OCI-LY1 (cell line): Measurements from ENCODE around the gene TMEM272.

Experiments
- H2AFZ ChIP-seq: fragments of 200-600 bp; sonication (generic), shearing (Covaris generic); 2 replicates; pipeline ENCODE4 v1.6.0; 2014; ENCODE audit warnings: antibody characterized with exemption, mild to moderate bottlenecking, low read length
- H3F3A ChIP-seq: fragments of 200-600 bp; sonication (generic), shearing (Covaris generic); 2 replicates; pipeline ENCODE4 v1.6.0; 2014; ENCODE audit warnings: mild to moderate bottlenecking, antibody characterized with exemption, low read length, moderate library complexity; ENCODE audit not compliant: insufficient read depth
- H3K27ac ChIP-seq: fragments of 200-600 bp; sonication (generic); 2 replicates; pipeline ENCODE4 v1.5.1; 2014; ENCODE audit warnings: low read length, mixed run types, mild to moderate bottlenecking, low read depth; ENCODE audit not compliant: poor library complexity, severe bottlenecking
- H3K27me3 ChIP-seq: fragments of 200-600 bp; sonication (generic); 2 replicates; pipeline ENCODE4 v1.6.0; 2014; ENCODE audit warnings: antibody characterized with exemption, mild to moderate bottlenecking, low read length, moderate library complexity; ENCODE audit not compliant: insufficient read depth
- H3K36me3 ChIP-seq: fragments of 200-600 bp; sonication (generic); 2 replicates; pipeline ENCODE4 v1.6.1; 2014; ENCODE audit warnings: mild to moderate bottlenecking, antibody characterized with exemption, low read length, moderate library complexity, mixed read lengths; ENCODE audit not compliant: insufficient read depth
- H3K4me1 ChIP-seq: fragments of 200-600 bp; sonication (generic); 2 replicates; pipeline ENCODE4 v1.5.1; 2014; ENCODE audit warnings: mild to moderate bottlenecking, low read length, moderate library complexity; ENCODE audit not compliant: insufficient read depth, severe bottlenecking
- H3K4me2 ChIP-seq: fragments of 200-600 bp; sonication (generic), shearing (Covaris generic); 2 replicates; pipeline ENCODE4 v1.6.1; 2014; ENCODE audit warnings: low read length
- H3K4me3 ChIP-seq: fragments of 200-600 bp; sonication (generic); 2 replicates; pipeline ENCODE4 v1.5.1; 2014; ENCODE audit warnings: low read length, low read depth, mild to moderate bottlenecking, mixed read lengths; ENCODE audit not compliant: poor library complexity, severe bottlenecking
- H3K79me2 ChIP-seq: fragments of 200-600 bp; shearing (Covaris generic); 2 replicates; pipeline ENCODE4 v1.6.1; 2016; ENCODE audit warnings: mixed run types, low read length, mixed read lengths; ENCODE audit not compliant: insufficient read depth
- H3K9ac ChIP-seq: fragments of 200-600 bp; sonication (generic), shearing (Covaris generic); 2 replicates; pipeline ENCODE4 v1.6.1; 2014; ENCODE audit warnings: mild to moderate bottlenecking, low read length, mixed read lengths
- H3K9me2 ChIP-seq: fragments of 200-600 bp; sonication (generic), shearing (Covaris generic); 2 replicates; pipeline ENCODE4 v1.6.1; 2014; ENCODE audit warnings: low read depth, mild to moderate bottlenecking, low read length, mixed read lengths
- H3K9me3 ChIP-seq: fragments of 200-600 bp; shearing (Covaris generic); 2 replicates; pipeline ENCODE4 v1.6.1; 2014; ENCODE audit warnings: low read length, mixed read lengths
- H4K20me1 ChIP-seq: fragments of 200-600 bp; sonication (generic), shearing (Covaris generic); 2 replicates; pipeline ENCODE4 v1.6.0; 2016; ENCODE audit warnings: mild to moderate bottlenecking, low read length; ENCODE audit not compliant: insufficient read depth
- CTCF ChIP-seq: fragments of 200-600 bp; sonication (generic), shearing (Covaris generic); IDR thresholded peaks from 2 replicates; pipeline ENCODE4 v1.5.1; 2017; ENCODE audit warnings: mild to moderate bottlenecking, antibody characterized with exemption, low read length, moderate library complexity, mixed read lengths
- EZH2 ChIP-seq: fragments of 200-600 bp; sonication (generic), shearing (Covaris generic); IDR thresholded peaks from 2 replicates; pipeline ENCODE4 v1.8.0; 2017; ENCODE audit warnings: borderline replicate concordance, mixed run types, mild to moderate bottlenecking, antibody characterized with exemption, low read length, moderate library complexity, mixed read lengths

Gene TMEM272

DNA sequence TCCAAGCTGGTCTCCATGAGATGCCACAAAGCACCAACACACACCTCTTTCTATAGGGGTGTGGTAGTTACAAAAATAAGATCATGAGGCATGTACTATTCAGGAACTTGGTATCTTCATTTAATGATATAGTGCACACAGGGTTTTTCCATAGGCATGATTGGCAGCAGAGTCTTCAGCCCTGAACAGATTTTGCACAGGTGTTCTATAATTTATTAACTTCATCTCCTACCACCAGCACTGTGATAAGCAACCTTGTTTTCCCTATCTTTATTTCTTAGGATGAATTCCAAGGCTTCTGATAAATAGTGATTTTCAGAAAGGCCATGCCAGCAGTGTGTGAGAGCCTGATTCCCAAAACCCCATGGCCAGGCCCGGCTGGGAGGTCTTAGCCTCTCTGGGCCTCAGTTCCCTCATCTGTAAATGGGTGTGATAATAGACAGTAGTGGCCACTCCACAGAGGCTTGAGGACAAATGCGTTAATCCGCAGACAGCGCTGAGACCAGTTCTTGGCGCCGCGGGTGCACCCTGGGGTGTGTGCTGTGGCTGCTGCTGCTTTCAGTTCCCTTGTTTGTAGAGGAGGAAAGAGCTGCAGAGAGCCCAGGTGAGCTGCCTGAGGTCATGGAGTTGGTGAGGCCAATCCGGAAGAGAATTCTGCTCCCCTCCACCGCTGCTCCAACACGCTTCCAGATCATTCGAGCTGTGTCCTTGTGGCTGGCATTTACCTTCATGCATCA, 74.1 kb downstream of the TMEM272 start:
- no peaks in the 10 kb centered on the region for H3K27me3 ChIP-seq
- H3K27ac ChIP-seq: no peak overlapping the region
- H3K9me3 ChIP-seq: no peaks in the 10 kb centered on the region
- no peak overlapping the region for H3K9ac ChIP-seq
- H3K9me2 ChIP-seq: no peaks in the 10 kb centered on the region
- H3K4me3 ChIP-seq: no peak overlapping the region
- H2AFZ ChIP-seq: no peak overlapping the region
- no peaks in the 10 kb centered on the region for H4K20me1 ChIP-seq
- peaks cover 7% of the 10 kb centered on the region for H3K4me1 ChIP-seq
- no peaks in the 10 kb centered on the region for H3K36me3 ChIP-seq
- H3F3A ChIP-seq: no peaks in the 10 kb centered on the region
- H3K79me2 ChIP-seq: no peaks in the 10 kb centered on the region
- no peak overlapping the region for H3K4me2 ChIP-seq
- TF ChIP-seq CTCF (no peak), EZH2 (no peak)

DNA sequence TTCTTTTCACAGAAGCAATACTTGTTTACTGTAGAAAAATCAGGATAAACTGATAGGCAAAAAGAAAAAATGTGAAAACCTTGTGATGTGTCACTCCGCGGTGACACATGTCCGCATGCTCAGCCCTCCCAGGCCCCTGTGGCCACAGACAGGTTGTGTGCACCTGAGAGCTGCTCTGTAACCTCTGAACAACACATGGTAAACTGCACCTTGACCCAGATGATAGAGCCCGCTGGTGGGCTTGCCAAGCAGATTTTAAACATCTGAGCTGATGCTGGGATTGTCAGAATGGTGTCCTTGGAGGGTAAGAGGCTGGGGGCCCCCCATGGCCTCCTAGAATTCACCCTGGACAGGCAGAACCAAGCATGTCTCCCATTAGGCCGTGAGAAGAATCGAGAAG, 74.8 kb downstream of the TMEM272 start:
- H4K20me1 ChIP-seq: no peaks in the 10 kb centered on the region
- TF ChIP-seq EZH2 (no peak), CTCF (no peak)
- H3K27me3 ChIP-seq: no peaks in the 10 kb centered on the region
- H3K79me2 ChIP-seq: no peaks in the 10 kb centered on the region
- no peak overlapping the region for H3K9ac ChIP-seq
- no peak overlapping the region for H3K27ac ChIP-seq
- H3K9me2 ChIP-seq: no peaks in the 10 kb centered on the region
- no peak overlapping the region for H2AFZ ChIP-seq
- peaks cover 9% of the 10 kb centered on the region for H3K4me1 ChIP-seq
- no peaks in the 10 kb centered on the region for H3K9me3 ChIP-seq
- no peaks in the 10 kb centered on the region for H3F3A ChIP-seq
- H3K4me3 ChIP-seq: no peak overlapping the region
- no peak overlapping the region for H3K4me2 ChIP-seq
- H3K36me3 ChIP-seq: no peaks in the 10 kb centered on the region

- TF ChIP-seq CTCF (no peak), EZH2 (no peak)
- Histone ChIP-seq H3K9me2 (no peaks in the 10 kb centered on the region), H3K4me1 (peaks cover 15% of the 10 kb centered on the region), H3K4me3 (no peak overlapping the region), H3F3A (no peaks in the 10 kb centered on the region), H3K79me2 (no peaks in the 10 kb centered on the region), H4K20me1 (no peaks in the 10 kb centered on the region), H3K9me3 (no peaks in the 10 kb centered on the region), H3K4me2 (no peak overlapping the region), H2AFZ (no peak overlapping the region), H3K27ac (no peak overlapping the region), H3K27me3 (no peaks in the 10 kb centered on the region), H3K9ac (no peak overlapping the region), H3K36me3 (no peaks in the 10 kb centered on the region)
These were observed 75.4 kb downstream of the TMEM272 start for GRCh38 chr13:51769455-51770127.
